B cell (primary cell): Measurements from ENCODE around the gene ARRDC3. TPM values are rescaled to one million over a fixed set of nuclear protein-coding genes. Genes with fewer than 3 reads are reported as not detected.

ENCODE experiments used
- ATAC-seq: fragments of 200-7000 bp; cut with Tn5 transposase; one replicate; pipeline ENCODE4 v1.10.0; 2021; ENCODE audit warnings: low read depth, mild to moderate bottlenecking, moderate number of reproducible peaks, moderate library complexity
- CTCF ChIA-PET: fragments of 350-600 bp; sonication (Branson Sonifier 250); formaldehyde crosslinking; loops from one replicate; lab custom pipeline; 2021; ENCODE audit warnings: antibody characterized with exemption, inconsistent platforms; lab: Charles Lee
- POLR2A ChIA-PET: fragments of 350-600 bp; sonication (Branson Sonifier 250); formaldehyde crosslinking; loops from one replicate; lab custom pipeline; 2021; ENCODE audit warnings: antibody characterized with exemption; lab: Charles Lee
- DNase-seq: peaks from one replicate; pipeline ENCODE4 v3.0.0; 2013
- H2AFZ ChIP-seq: 2 replicates; pipeline ENCODE4 v1.6.1; 2012; ENCODE audit warnings: mild to moderate bottlenecking, low read depth, low read length; ENCODE audit not compliant: insufficient read depth, poor library complexity, severe bottlenecking
- H3K27ac ChIP-seq, 2 donors: 1 replicate in 1 of 2; 2 replicates in 1 of 2; pipeline ENCODE4 v1.5.1; 2012 to 2013; ENCODE audit warnings: low read length in 2 of 2, mild to moderate bottlenecking in 2 of 2, moderate library complexity in 1 of 2
- H3K27me3 ChIP-seq, 4 experiments: fragments of 200-600 bp in 1 of 4; sonication (generic) in 1 of 4; replicated peaks in 1 of 4; 1 replicate in 2 of 4; 2 replicates in 2 of 4; pipeline versions ENCODE4 v1.6.1 to v1.7.0; 2013 to 2016; ENCODE audit warnings: low read length in 3 of 4, mild to moderate bottlenecking in 2 of 4, mixed read lengths in 1 of 4, moderate library complexity in 1 of 4; ENCODE audit not compliant: insufficient read depth in 4 of 4, control insufficient read depth in 3 of 4; ENCODE audit errors: control extremely low read depth in 1 of 4
- H3K36me3 ChIP-seq, 2 experiments: replicated peaks in 1 of 2; 1 replicate in 1 of 2; 2 replicates in 1 of 2; pipeline versions ENCODE4 v1.6.1 to v1.7.1; 2013; ENCODE audit warnings: low read length in 1 of 2; ENCODE audit not compliant: insufficient read depth in 2 of 2, control insufficient read depth in 1 of 2; ENCODE audit errors: control extremely low read depth in 1 of 2, extremely low read depth in 1 of 2
- H3K4me1 ChIP-seq, 2 donors: fragments of 200-600 bp in 1 of 2; sonication (generic) in 1 of 2; 1 replicate in 1 of 2; 2 replicates in 1 of 2; pipeline versions ENCODE4 v1.5.1 to v1.6.1; 2013 to 2017; ENCODE audit warnings: low read length in 2 of 2; ENCODE audit not compliant: control insufficient read depth in 2 of 2, insufficient read depth in 2 of 2
- H3K4me2 ChIP-seq: replicated peaks from 2 replicates; pipeline ENCODE3; 2012; ENCODE audit warnings: mild to moderate bottlenecking, low read depth, low read length; ENCODE audit not compliant: poor library complexity, severe bottlenecking
- H3K4me3 ChIP-seq, 5 experiments: fragments of 200-600 bp in 1 of 5; sonication (generic) in 1 of 5; 1 replicate in 3 of 5; 2 replicates in 2 of 5; pipeline versions ENCODE4 v1.5.1 to v1.7.0; 2011 to 2016; ENCODE audit warnings: low read length in 4 of 5, mild to moderate bottlenecking in 4 of 5, low read depth in 2 of 5, control low read depth in 1 of 5, moderate library complexity in 1 of 5; ENCODE audit not compliant: insufficient read depth in 1 of 5; ENCODE audit errors: control extremely low read depth in 1 of 5, extremely low read depth in 1 of 5
- H3K79me2 ChIP-seq: fragments of 200-600 bp; sonication (generic); one replicate; pipeline ENCODE4 v1.6.0; 2016; ENCODE audit warnings: low read length; ENCODE audit not compliant: control insufficient read depth, insufficient read depth
- H3K9ac ChIP-seq: fragments of 200-600 bp; sonication (generic); 2 replicates; pipeline ENCODE4 v1.6.1; 2017; ENCODE audit warnings: mild to moderate bottlenecking, low read length, moderate library complexity
- H3K9me3 ChIP-seq, 3 donors: one replicate each; pipeline versions ENCODE4 v1.6.1 to v1.7.1; 2013; ENCODE audit warnings: low read length in 2 of 3; ENCODE audit not compliant: control insufficient read depth in 2 of 3, insufficient read depth in 1 of 3; ENCODE audit errors: control extremely low read depth in 1 of 3
- H4K20me1 ChIP-seq: 2 replicates; pipeline ENCODE4 v1.6.0; 2012; ENCODE audit warnings: mild to moderate bottlenecking, low read length; ENCODE audit not compliant: insufficient read depth, control insufficient read depth, poor library complexity, severe bottlenecking
- H3K27ac Mint-ChIP-seq: one replicate; pipeline ENCODE4 v1.8.0; 2021; ENCODE audit warnings: mixed read lengths
- H3K27me3 Mint-ChIP-seq: one replicate; pipeline ENCODE4 v1.8.0; 2021; ENCODE audit warnings: mixed read lengths
- H3K4me1 Mint-ChIP-seq: one replicate; pipeline ENCODE4 v1.8.0; 2021; ENCODE audit warnings: mixed read lengths
- H3K4me3 Mint-ChIP-seq: one replicate; pipeline ENCODE4 v1.8.0; 2021; ENCODE audit warnings: mixed read lengths
- H3K9me3 Mint-ChIP-seq: one replicate; pipeline ENCODE4 v1.8.0; 2022; ENCODE audit warnings: mixed read lengths; ENCODE audit not compliant: insufficient read depth
- EZH2 ChIP-seq: IDR thresholded peaks from 2 replicates; pipeline ENCODE4 v1.6.1; 2012; ENCODE audit warnings: borderline replicate concordance, low read depth, mild to moderate bottlenecking, moderate library complexity, low read length; ENCODE audit not compliant: insufficient read depth, poor library complexity, severe bottlenecking
- WGBS: methylation state at CpG from one replicate; pipeline ENCODE4 v1.1.5; 2013; ENCODE audit warnings: missing lambda C conversion rate; ENCODE audit not compliant: insufficient coverage; 5-methylcytosine and 5-hydroxymethylcytosine counted together
- intact Hi-C: fragments of 100-400 bp; cut with micrococcal nuclease; formaldehyde crosslinking; loops from one replicate; pipeline ENCODE4 v1.10.0; 2022
- polyA plus RNA-seq: library from polyadenylated mRNA; depleted of rRNA; stranded (reverse); fragments of >200 nt; gene quantifications from 2 replicates; pipeline ENCODE4 v1.2.3, GENCODE V29; 2012
- total RNA-seq, 2 donors: library from RNA; stranded (reverse); fragments of 120-200 nt in 1 of 2; gene quantifications; 1 replicate in 1 of 2; 2 replicates in 1 of 2; pipeline versions ENCODE4 v1.2.3 to v1.2.4, GENCODE V29; 2013 to 2022
- TF ChIP-seq, protein P1 (sequence below): fragments of 200-600 bp; IDR thresholded peaks from one replicate; pipeline ENCODE4 v1.8.0; 2022; ENCODE audit warnings: antibody characterized with exemption, mild to moderate bottlenecking

Gene ARRDC3
- total and polyA plus RNA-seq, 2 donors (not counting 1 experiment from before 2014, with no cell fraction given), result 52.9 to 84.9 TPM

DNA sequence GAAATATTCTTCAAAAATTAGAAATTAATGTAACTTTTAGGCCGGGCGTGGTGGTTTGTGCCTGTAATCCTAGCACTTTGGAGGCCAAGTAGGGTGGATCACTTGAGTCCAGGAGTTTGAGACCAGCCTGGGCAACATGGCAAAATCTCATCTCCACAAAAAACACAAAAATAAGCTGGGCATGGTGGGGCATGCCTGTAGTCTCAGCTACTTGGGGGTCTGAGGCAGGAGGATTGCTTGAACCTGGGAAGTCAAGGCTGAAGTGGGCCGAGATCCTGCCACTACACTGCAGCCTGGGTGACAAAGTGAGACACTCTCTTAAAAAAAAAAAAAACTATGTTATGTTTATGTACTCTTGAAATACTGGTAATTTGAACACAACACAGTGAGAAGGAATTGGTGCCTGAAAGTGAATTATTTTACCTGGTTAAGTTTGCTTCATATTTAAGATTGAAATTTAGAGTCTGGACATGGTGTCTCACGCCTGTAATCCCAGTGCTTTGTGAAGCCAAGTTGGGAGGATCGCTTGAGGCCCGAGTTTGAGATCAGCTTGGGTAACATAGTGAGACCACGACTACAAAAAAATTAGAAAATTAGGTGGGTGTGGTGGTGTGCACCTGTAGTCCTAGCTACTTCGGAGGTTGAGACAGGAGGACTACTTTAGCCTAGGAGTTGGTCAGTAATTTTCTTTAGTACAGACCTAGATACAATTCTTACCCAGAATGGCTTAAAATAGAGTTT is 15.0 kb downstream of the ARRDC3 start:
- Histone ChIP-seq H4K20me1 (peaks cover 26% of the 10 kb centered on the region), H3K27ac (no peak overlapping the region), H3K79me2 (no peaks in the 10 kb centered on the region), H3K4me2 (no peak overlapping the region), H3K36me3 (peaks cover 25 to 51% of the 10 kb centered on the region in 2 experiments), H3K27me3 (no peaks in the 10 kb centered on the region), H3K9me3 (no peaks in the 10 kb centered on the region), H3K4me1 (no peaks in the 10 kb centered on the region), H2AFZ (no peak overlapping the region), H3K9ac (no peak overlapping the region), H3K4me3 (no peak overlapping the region)
- Mint-ChIP-seq H3K4me1 (peaks cover 9% of the 10 kb centered on the region), H3K4me3 (no peak overlapping the region), H3K27me3 (no peaks in the 10 kb centered on the region), H3K9me3 (no peaks in the 10 kb centered on the region), H3K27ac (no peak overlapping the region)
- DNase-seq (no peak), ATAC-seq (no peak)
- TF ChIP-seq, protein P1, sequence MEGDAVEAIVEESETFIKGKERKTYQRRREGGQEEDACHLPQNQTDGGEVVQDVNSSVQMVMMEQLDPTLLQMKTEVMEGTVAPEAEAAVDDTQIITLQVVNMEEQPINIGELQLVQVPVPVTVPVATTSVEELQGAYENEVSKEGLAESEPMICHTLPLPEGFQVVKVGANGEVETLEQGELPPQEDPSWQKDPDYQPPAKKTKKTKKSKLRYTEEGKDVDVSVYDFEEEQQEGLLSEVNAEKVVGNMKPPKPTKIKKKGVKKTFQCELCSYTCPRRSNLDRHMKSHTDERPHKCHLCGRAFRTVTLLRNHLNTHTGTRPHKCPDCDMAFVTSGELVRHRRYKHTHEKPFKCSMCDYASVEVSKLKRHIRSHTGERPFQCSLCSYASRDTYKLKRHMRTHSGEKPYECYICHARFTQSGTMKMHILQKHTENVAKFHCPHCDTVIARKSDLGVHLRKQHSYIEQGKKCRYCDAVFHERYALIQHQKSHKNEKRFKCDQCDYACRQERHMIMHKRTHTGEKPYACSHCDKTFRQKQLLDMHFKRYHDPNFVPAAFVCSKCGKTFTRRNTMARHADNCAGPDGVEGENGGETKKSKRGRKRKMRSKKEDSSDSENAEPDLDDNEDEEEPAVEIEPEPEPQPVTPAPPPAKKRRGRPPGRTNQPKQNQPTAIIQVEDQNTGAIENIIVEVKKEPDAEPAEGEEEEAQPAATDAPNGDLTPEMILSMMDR, result no peak
- no peak for TF ChIP-seq EZH2
- intact Hi-C loops, result no loop called here
- 97% methylated on average over 3 of the region's 8 CpGs for whole genome bisulfite sequencing
- ChIA-PET CTCF (interaction anchor here (1.0 to 1.1 kb wide), 2 partner anchors 17 to 24 kb away, joined by 3 read pairs; no protein-coding TSS in a partner anchor), POLR2A (no interaction called here)

DNA sequence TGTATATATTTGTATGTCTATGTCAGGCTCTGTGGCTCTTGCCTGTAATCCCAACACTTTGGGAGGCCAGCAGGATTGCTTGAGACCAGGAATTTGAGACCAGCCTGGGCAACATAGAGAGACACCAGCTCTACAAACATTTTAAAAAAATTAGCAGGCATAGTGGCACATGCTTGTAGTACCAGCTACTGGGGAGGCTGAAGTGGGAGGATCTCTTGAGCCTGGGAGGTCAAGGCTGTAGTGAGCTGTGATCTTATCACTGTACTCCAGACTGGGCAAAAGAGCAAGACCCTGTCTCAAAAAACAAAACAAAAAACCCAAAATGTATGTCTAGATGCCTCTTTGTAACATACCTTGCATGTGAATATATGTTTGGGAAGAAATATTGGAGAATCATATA is 15.8 kb downstream of the ARRDC3 start:
- Histone ChIP-seq H3K4me3 (no peak overlapping the region), H3K79me2 (no peaks in the 10 kb centered on the region), H3K9ac (no peak overlapping the region), H3K27me3 (no peaks in the 10 kb centered on the region), H3K27ac (no peak overlapping the region), H4K20me1 (peaks cover 26% of the 10 kb centered on the region), H3K4me2 (no peak overlapping the region), H3K4me1 (no peaks in the 10 kb centered on the region), H3K36me3 (peaks cover 20 to 44% of the 10 kb centered on the region in 2 experiments), H3K9me3 (no peaks in the 10 kb centered on the region), H2AFZ (no peak overlapping the region)
- Mint-ChIP-seq H3K9me3 (no peaks in the 10 kb centered on the region), H3K4me3 (no peak overlapping the region), H3K27me3 (no peaks in the 10 kb centered on the region), H3K27ac (no peak overlapping the region), H3K4me1 (peaks cover 10% of the 10 kb centered on the region)
- TF ChIP-seq, protein P1, result no peak
- TF ChIP-seq EZH2, result no peak
- no peak for ATAC-seq
- DNase-seq, result no peak
- POLR2A ChIA-PET, result no interaction called here
- intact Hi-C loops, result no loop called here
- CTCF ChIA-PET, result interaction anchor here (0.7 to 1.1 kb wide), 3 partner anchors 18 to 278 kb away, joined by 3 to 4 read pairs (median 3); no protein-coding TSS in a partner anchor
